A172 (cell line): ENCODE measurements around the gene MAML3. TPM values are rescaled to one million over a fixed set of nuclear protein-coding genes. Genes with fewer than 3 reads are reported as not detected.
"Not testable (repeated sequence)": the region's sequence is repeated elsewhere in the genome, so short reads cannot be mapped to it uniquely, and the experiment has no call there.

Experiments
- DNase-seq: peaks from one replicate; pipeline ENCODE4 v3.0.0-alpha.2; 2015; ENCODE audit warnings: low spot score
- total RNA-seq: library from RNA; depleted of rRNA; stranded (reverse); fragments of >200 nt; shearing (Covaris generic); gene quantifications from 2 replicates; pipeline ENCODE4 v1.2.3, GENCODE V29; 2014

The MAML3 gene
- total RNA-seq, 1 experiment from 2014 or later, result 0.07 TPM

- no peak for DNase-seq
Observed at GRCh38 chr4:139728146-139728545, 425.8 kb downstream of the MAML3 start.

DNA sequence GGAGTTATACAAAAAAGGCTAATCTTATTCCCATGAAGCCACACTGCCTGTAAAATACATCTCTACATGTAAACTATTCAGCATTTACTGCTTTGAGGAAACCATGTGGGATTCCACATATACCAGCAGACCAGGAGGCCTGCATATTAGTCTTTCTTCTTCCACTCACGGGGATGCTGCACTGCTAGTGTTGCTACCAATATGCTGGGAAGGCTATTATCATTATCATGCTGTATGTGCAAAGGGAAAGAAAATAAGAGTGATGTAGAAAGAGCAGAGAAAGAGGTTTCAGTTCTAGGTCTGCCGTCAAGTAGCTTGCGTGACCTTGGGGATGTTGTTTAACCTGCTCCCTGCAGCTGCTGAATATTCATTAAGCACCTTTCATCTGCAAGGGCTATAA lies 427.4 kb downstream of the MAML3 start:
- DNase-seq, result no peak

GRCh38 chr4:139725236-139725635 lies 428.7 kb downstream of the MAML3 start:
- DNase-seq, result no peak

DNA sequence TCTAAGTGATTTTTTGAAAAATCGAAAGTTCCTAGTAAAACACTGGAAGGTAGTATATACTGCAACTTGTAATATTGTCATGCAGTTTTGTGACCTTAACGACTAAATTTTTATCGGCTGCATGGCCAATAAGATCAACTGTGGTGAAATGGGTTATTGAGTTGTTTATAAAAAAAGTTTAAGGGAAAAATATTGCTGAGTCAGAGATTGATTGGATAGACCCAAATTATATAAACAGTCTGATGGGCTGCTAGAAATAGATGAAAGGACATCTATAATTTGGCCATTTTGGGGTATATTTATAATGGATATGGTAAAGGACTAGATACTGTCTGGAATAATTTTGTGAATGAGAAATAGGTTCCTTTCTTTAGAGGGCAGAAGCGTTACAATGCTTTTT lies 432.2 kb downstream of the MAML3 start:
- DNase-seq, result no peak

GRCh38 chr4:139720806-139721205 lies 433.2 kb downstream of the MAML3 start:
- no peak for DNase-seq

- no peak for DNase-seq
Observed at GRCh38 chr4:139719381-139720101, 434.4 kb downstream of the MAML3 start.

DNA sequence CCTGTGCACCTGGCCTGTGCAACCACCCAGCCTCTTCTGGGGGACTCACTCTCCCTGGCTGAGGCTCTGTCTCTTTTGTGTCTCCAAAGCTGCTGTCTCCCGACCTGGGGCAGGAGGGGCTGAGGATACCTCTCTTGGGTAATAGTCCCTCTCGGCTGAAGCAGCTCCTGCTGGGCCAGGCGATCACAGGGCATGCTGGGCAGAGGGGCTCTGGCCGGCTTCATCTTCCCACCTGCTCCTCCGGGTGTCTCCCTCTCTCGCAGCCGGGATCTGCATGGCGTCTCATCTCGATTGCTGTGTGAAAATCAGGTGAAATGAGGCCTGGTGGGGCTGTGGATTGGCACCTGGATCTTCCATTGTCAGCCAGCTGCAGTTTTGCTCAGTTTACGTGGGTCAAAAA lies 435.2 kb downstream of the MAML3 start:
- DNase-seq, result no peak

DNA sequence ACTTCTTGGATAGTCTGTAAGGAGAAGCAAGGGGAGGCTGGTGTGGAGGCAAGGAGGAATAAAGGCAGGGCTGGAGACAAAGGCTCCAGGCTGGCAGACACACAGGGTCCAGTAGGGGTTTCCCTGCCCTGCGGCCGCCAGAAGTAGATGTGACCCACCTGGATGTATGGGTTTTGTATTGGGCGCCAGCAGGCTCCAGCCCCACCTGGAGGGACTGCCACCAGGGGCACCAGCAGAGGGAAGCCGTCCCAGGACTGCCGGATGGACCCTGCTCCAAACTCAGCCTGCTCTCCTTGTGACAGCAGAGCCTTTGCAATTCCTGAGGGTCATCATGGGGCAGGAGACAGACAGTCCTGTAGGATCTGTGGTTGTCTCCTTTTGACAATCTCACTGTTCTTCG lies 435.6 kb downstream of the MAML3 start:
- no peak for DNase-seq

DNA sequence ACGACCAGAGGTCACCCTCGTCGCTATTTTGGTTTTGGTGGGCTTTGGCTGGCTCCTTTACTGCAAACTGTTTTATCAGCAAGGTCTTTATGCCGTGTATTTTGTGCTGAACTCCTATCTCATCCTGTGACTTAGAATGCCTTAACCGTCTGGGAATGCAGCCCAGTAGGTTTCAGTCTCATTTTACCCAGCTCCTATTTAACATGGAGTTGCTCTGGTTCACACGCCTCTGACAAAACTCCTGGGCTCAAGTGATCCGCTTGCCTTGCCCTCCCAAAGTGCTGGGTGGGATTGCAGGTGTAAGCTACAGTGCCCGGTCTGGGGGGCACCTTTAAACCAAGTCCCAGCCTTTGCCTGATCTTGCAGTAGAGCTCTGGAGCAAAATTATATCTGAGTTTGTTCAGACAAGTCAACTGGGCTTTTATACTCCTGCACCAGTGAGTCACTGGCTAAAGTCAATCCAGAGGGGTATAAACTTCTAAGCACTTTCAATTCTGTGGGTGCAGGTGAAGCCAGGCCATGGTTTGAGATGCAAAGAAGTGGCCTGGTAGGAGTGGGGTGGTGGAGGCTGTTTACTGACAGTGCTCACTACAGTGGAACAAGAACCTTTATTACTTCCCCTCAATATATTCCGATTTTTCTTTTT lies 438.1 kb downstream of the MAML3 start:
- DNase-seq, result no peak

DNA sequence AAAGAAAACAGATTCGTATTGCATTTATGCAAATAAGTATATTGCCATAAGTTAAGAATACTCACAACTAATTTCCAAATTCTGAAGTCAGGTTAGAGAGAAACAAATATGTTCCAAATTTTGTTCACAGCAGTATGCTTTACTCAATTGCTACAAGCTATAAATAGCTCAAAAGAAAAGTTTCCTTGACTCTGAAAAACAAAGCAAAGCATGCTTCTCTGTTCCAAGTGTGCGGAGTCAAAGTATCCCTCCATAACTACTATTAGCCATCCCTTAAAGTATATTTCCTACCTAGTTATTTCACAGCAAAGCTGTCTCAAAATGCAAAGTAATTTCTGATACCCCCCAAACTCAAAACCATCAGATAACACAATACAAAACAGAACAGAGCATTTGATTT lies 441.1 kb downstream of the MAML3 start:
- DNase-seq, result no peak

DNA sequence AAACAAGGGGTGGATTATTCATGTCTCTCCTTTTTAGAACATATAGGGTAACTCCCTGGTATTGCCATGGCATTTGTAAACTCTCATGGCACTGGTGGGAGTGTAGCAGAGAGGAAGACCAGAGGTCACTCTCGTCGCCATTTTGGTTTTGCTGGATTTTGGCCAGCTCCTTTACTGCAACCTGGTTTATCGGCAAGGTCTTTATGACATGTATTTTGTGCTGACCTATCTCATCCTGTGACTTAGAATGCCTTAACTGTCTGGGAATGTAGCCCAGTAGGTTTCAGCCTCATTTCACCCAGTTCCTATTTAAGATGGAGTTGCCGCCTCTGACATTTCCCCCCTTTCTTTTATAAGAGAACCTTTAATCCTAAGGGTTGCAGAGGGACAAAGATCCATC lies 442.5 kb downstream of the MAML3 start:
- peak; percentile 62 for DNase-seq

- no peak for DNase-seq
Observed at GRCh38 chr4:139710073-139710472, 443.9 kb downstream of the MAML3 start.

- DNase-seq, result no peak
Observed at GRCh38 chr4:139709660-139710059, 444.3 kb downstream of the MAML3 start.

DNA sequence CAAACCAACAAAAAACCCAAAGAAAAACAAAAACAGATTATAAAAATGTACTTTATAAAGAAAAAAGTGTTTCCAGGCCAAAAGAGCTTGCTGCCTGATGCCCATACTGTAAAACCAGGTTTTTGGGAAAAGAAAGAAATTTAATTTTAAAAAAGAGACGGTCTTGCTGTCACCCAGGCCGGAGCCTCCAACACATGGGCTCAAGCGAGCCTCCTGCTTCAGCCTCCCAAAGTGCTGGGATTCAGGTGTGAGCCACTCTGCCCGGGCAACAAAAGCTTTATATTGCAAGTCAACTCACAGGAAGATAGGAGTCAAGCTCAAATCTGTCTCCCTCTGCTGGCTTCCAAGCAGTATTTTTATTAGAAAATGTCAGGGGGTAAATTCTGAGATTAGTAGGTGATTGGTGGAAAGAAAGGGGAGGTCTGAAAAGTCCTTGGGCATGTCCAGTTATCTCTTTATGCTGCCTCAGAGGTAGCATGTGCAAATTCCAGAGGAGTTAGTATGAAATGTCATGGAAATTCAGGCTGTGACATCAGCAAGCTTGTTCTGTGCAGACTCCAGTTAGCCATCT lies 449.0 kb downstream of the MAML3 start:
- DNase-seq, result peak; percentile 22

DNA sequence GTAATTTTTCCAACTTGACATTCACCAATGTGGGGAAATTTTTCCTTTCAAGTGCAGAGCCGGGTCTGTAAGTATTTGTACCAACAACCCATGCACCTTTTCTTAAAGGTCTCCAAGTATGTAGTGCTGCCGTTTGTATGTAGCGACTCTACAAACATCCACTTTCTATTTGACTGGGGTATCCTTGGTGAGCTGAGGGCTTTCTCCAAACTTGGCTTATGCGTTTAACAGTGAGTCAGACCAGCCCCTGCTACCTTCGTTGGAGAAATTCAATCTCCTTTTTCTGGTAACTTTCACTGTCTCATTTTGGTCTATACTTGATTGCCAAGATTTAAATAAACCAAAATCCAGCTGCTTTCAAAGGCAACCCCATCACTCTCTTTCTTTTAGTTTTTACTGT lies 453.4 kb downstream of the MAML3 start:
- DNase-seq, result no peak

DNA sequence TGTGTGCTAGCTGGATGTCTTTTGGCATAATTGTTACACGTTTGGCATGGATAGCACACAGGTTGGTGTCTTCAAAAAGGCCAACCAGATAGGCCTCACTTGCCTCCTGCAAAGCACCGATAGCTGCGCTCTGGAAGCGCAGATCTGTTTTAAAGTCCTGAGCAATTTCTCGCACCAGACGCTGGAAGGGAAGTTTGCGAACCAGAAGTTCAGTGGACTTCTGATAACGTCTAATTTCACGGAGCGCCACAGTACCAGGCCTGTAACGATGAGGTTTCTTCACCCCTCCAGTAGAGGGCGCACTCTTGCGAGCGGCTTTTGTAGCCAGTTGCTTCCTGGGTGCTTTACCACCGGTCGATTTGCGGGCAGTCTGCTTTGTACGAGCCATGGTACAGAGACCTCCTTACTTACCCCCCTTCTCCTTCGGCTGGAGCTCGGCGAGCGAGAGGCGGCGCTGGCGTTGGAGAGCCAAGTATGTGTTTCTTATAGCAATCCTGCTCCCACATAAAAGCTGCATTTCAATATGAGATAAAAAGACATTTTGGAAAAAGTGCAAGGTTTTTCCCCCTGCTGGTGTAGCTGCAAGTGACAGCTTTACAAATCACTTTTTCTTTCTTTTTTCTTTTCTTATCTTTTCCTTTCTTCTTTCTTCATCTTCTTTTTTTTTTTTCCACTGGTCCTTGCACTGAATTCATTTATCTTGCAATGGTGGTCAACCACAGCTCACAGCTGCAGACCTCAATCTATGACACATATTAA lies 455.6 kb downstream of the MAML3 start:
- not testable (repeated sequence) for DNase-seq

DNA sequence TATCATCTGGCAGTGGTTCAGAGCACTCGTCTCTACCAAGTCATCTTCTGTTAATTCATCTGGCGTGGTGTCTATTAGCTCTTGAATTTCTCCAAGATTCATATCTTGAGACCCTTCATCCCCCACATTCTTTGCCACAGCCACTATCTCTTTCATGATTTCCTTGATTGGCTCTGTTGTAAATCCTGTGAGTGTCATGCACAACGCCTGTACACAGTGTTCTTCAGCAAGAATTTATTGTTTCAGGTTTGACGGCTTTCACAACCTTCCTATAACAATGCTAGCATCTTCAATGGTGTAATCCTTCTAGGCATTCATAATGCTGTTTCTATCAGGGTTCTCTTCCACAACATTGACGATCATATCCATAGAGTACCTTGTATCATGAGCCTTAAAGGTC lies 457.5 kb downstream of the MAML3 start:
- DNase-seq, result no peak

GRCh38 chr4:139694522-139695107 lies 459.4 kb downstream of the MAML3 start:
- DNase-seq, result no peak

- no peak for DNase-seq
Observed at GRCh38 chr4:139692309-139693012, 461.5 kb downstream of the MAML3 start.

- DNase-seq, result no peak
Observed at GRCh38 chr4:139690419-139690818, 463.6 kb downstream of the MAML3 start.

- DNase-seq, result no peak
Observed at GRCh38 chr4:139689093-139689722, 464.8 kb downstream of the MAML3 start.
